ENCODE data around the gene FAM171A1.

Gene FAM171A1

GRCh38 chr10:15374566-15374965 lies 3.5 kb upstream of the FAM171A1 start:
- no peak overlapping the region for H3K27ac ChIP-seq (ENCODE audit: low read depth, low read length)
- H3K4me3 ChIP-seq (ENCODE audit: low read depth, low read length), result no peak overlapping the region
- H2AFZ ChIP-seq (ENCODE audit: low read length, unreplicated experiment), result no peak overlapping the region
- H3K79me2 ChIP-seq (ENCODE audit: control insufficient read depth, insufficient read depth, low read length, unreplicated experiment), result peaks cover 4% of the 10 kb centered on the region
- no peaks in the 10 kb centered on the region for H3K4me1 ChIP-seq (ENCODE audit: control insufficient read depth, insufficient read depth, low read length, unreplicated experiment)
- H3K36me3 ChIP-seq (ENCODE audit: insufficient read depth, low read length), result no peaks in the 10 kb centered on the region
- H3K27me3 ChIP-seq (ENCODE audit: insufficient read depth, low read length), result no peaks in the 10 kb centered on the region

- no peak overlapping the region for H3K4me3 ChIP-seq (ENCODE audit: low read depth, low read length)
- H3K4me1 ChIP-seq (ENCODE audit: control insufficient read depth, insufficient read depth, low read length, unreplicated experiment), result no peaks in the 10 kb centered on the region
- peaks cover 8% of the 10 kb centered on the region for H3K79me2 ChIP-seq (ENCODE audit: control insufficient read depth, insufficient read depth, low read length, unreplicated experiment)
- H3K36me3 ChIP-seq (ENCODE audit: insufficient read depth, low read length), result no peaks in the 10 kb centered on the region
- H3K27ac ChIP-seq (ENCODE audit: low read depth, low read length), result no peak overlapping the region
- H2AFZ ChIP-seq (ENCODE audit: low read length, unreplicated experiment), result no peak overlapping the region
- H3K27me3 ChIP-seq (ENCODE audit: insufficient read depth, low read length), result no peaks in the 10 kb centered on the region
These were observed 3.1 kb upstream of the FAM171A1 start for GRCh38 chr10:15374156-15374555.

GRCh38 chr10:15373199-15373598 lies 2.1 kb upstream of the FAM171A1 start:
- Histone ChIP-seq H3K4me3 (ENCODE audit: low read depth, low read length) (no peak overlapping the region), H2AFZ (ENCODE audit: low read length, unreplicated experiment) (no peak overlapping the region), H3K27me3 (ENCODE audit: insufficient read depth, low read length) (no peaks in the 10 kb centered on the region), H3K4me1 (ENCODE audit: control insufficient read depth, insufficient read depth, low read length, unreplicated experiment) (peaks cover 8% of the 10 kb centered on the region), H3K36me3 (ENCODE audit: insufficient read depth, low read length) (no peaks in the 10 kb centered on the region), H3K27ac (ENCODE audit: low read depth, low read length) (no peak overlapping the region), H3K79me2 (ENCODE audit: control insufficient read depth, insufficient read depth, low read length, unreplicated experiment) (peaks cover 17% of the 10 kb centered on the region)

GRCh38 chr10:15370212-15370855 lies 755 bp downstream of the FAM171A1 start:
- Histone ChIP-seq H3K79me2 (ENCODE audit: control insufficient read depth, insufficient read depth, low read length, unreplicated experiment) (peaks cover 34% of the 10 kb centered on the region), H2AFZ (ENCODE audit: low read length, unreplicated experiment) (peak overlapping the region; percentile 76), H3K27me3 (ENCODE audit: insufficient read depth, low read length) (no peaks in the 10 kb centered on the region), H3K4me3 (ENCODE audit: low read depth, low read length) (peak overlapping the region; percentile 92), H3K27ac (ENCODE audit: low read depth, low read length) (no peak overlapping the region), H3K4me1 (ENCODE audit: control insufficient read depth, insufficient read depth, low read length, unreplicated experiment) (peaks cover 8% of the 10 kb centered on the region), H3K36me3 (ENCODE audit: insufficient read depth, low read length) (no peaks in the 10 kb centered on the region)

- Histone ChIP-seq H3K36me3 (ENCODE audit: insufficient read depth, low read length) (no peaks in the 10 kb centered on the region), H3K4me3 (ENCODE audit: low read depth, low read length) (peak overlapping the region; percentile 92), H2AFZ (ENCODE audit: low read length, unreplicated experiment) (peak overlapping the region; percentile 53), H3K4me1 (ENCODE audit: control insufficient read depth, insufficient read depth, low read length, unreplicated experiment) (peaks cover 8% of the 10 kb centered on the region), H3K27me3 (ENCODE audit: insufficient read depth, low read length) (no peaks in the 10 kb centered on the region), H3K27ac (ENCODE audit: low read depth, low read length) (no peak overlapping the region), H3K79me2 (ENCODE audit: control insufficient read depth, insufficient read depth, low read length, unreplicated experiment) (peaks cover 41% of the 10 kb centered on the region)
These were observed 1.6 kb downstream of the FAM171A1 start for GRCh38 chr10:15369256-15370211.

GRCh38 chr10:15368101-15368855 lies 2.8 kb downstream of the FAM171A1 start:
- Histone ChIP-seq H3K4me3 (ENCODE audit: low read depth, low read length) (no peak overlapping the region), H2AFZ (ENCODE audit: low read length, unreplicated experiment) (no peak overlapping the region), H3K36me3 (ENCODE audit: insufficient read depth, low read length) (no peaks in the 10 kb centered on the region), H3K79me2 (ENCODE audit: control insufficient read depth, insufficient read depth, low read length, unreplicated experiment) (peaks cover 41% of the 10 kb centered on the region), H3K27me3 (ENCODE audit: insufficient read depth, low read length) (no peaks in the 10 kb centered on the region), H3K27ac (ENCODE audit: low read depth, low read length) (no peak overlapping the region), H3K4me1 (ENCODE audit: control insufficient read depth, insufficient read depth, low read length, unreplicated experiment) (peaks cover 12% of the 10 kb centered on the region)

GRCh38 chr10:15367296-15368085 lies 3.6 kb downstream of the FAM171A1 start:
- no peaks in the 10 kb centered on the region for H3K27me3 ChIP-seq (ENCODE audit: insufficient read depth, low read length)
- peaks cover 41% of the 10 kb centered on the region for H3K79me2 ChIP-seq (ENCODE audit: control insufficient read depth, insufficient read depth, low read length, unreplicated experiment)
- peaks cover 14% of the 10 kb centered on the region for H3K4me1 ChIP-seq (ENCODE audit: control insufficient read depth, insufficient read depth, low read length, unreplicated experiment)
- no peak overlapping the region for H2AFZ ChIP-seq (ENCODE audit: low read length, unreplicated experiment)
- no peak overlapping the region for H3K4me3 ChIP-seq (ENCODE audit: low read depth, low read length)
- no peak overlapping the region for H3K27ac ChIP-seq (ENCODE audit: low read depth, low read length)
- H3K36me3 ChIP-seq (ENCODE audit: insufficient read depth, low read length), result no peaks in the 10 kb centered on the region

GRCh38 chr10:15365692-15366091 lies 5.4 kb downstream of the FAM171A1 start:
- Histone ChIP-seq H2AFZ (ENCODE audit: low read length, unreplicated experiment) (no peak overlapping the region), H3K27me3 (ENCODE audit: insufficient read depth, low read length) (no peaks in the 10 kb centered on the region), H3K27ac (ENCODE audit: low read depth, low read length) (no peak overlapping the region), H3K36me3 (ENCODE audit: insufficient read depth, low read length) (no peaks in the 10 kb centered on the region), H3K4me1 (ENCODE audit: control insufficient read depth, insufficient read depth, low read length, unreplicated experiment) (peaks cover 14% of the 10 kb centered on the region), H3K79me2 (ENCODE audit: control insufficient read depth, insufficient read depth, low read length, unreplicated experiment) (peaks cover 41% of the 10 kb centered on the region), H3K4me3 (ENCODE audit: low read depth, low read length) (no peak overlapping the region)

- Histone ChIP-seq H3K4me1 (ENCODE audit: control insufficient read depth, insufficient read depth, low read length, unreplicated experiment) (peaks cover 14% of the 10 kb centered on the region), H3K27ac (ENCODE audit: low read depth, low read length) (no peak overlapping the region), H3K79me2 (ENCODE audit: control insufficient read depth, insufficient read depth, low read length, unreplicated experiment) (peaks cover 32% of the 10 kb centered on the region), H3K27me3 (ENCODE audit: insufficient read depth, low read length) (no peaks in the 10 kb centered on the region), H3K36me3 (ENCODE audit: insufficient read depth, low read length) (no peaks in the 10 kb centered on the region), H2AFZ (ENCODE audit: low read length, unreplicated experiment) (no peak overlapping the region), H3K4me3 (ENCODE audit: low read depth, low read length) (no peak overlapping the region)
These were observed 7.1 kb downstream of the FAM171A1 start for GRCh38 chr10:15364001-15364400.

- Histone ChIP-seq H3K27ac (ENCODE audit: low read depth, low read length) (no peak overlapping the region), H3K27me3 (ENCODE audit: insufficient read depth, low read length) (no peaks in the 10 kb centered on the region), H2AFZ (ENCODE audit: low read length, unreplicated experiment) (no peak overlapping the region), H3K79me2 (ENCODE audit: control insufficient read depth, insufficient read depth, low read length, unreplicated experiment) (peaks cover 22% of the 10 kb centered on the region), H3K36me3 (ENCODE audit: insufficient read depth, low read length) (no peaks in the 10 kb centered on the region), H3K4me3 (ENCODE audit: low read depth, low read length) (no peak overlapping the region), H3K4me1 (ENCODE audit: control insufficient read depth, insufficient read depth, low read length, unreplicated experiment) (peaks cover 6% of the 10 kb centered on the region)
These were observed 8.1 kb downstream of the FAM171A1 start for GRCh38 chr10:15363031-15363430.
